GM21515 (cell line): Measurements from ENCODE around the gene SPECC1.
"Not testable (repeated sequence)": the region's sequence is repeated elsewhere in the genome, so short reads cannot be mapped to it uniquely, and the experiment has no call there.

ENCODE experiments used
- ATAC-seq: cut with Tn5 transposase; IDR thresholded peaks from one replicate; pipeline ENCODE4 v1.9.1; 2021; ENCODE audit not compliant: unreplicated experiment

Gene SPECC1

DNA sequence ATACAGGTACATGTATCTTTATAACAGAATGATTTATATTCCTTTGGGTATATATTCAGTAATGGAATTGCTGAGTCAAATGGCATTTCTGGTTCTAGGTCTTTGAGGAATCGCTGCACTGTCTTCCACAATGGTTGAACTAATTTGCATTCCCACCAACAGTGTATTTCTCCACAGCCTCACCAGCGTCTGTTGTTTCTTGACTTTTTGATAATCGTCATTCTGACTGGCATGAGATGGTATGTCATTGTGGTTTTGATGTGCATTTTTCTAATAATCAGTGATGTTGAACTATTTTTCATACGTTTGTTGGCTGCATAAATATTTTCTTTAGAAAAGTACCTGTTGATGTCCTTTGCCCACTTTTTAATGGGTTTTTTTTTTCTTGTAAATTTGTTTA lies 156.4 kb downstream of the SPECC1 start:
- ATAC-seq, result not testable (repeated sequence)

DNA sequence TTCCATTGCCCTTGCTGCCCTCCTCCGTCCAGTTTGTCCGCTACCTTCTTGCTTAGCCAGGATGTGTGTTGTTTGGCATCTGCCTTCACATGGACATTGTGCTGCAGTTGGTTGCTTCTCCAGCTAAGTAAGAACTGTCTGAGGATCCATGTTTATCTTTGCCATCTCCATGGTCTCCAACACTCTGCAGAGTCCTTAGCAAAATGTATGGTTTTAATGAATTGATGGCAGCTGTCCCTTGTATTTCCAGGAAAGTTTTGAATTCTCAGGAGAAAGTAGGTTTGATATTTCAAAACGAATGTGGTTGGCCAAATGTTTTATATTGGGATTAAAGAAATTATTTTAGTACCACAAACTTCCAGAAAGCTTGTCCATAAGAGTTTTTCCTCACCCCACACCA lies 160.9 kb downstream of the SPECC1 start:
- no peak for ATAC-seq

DNA sequence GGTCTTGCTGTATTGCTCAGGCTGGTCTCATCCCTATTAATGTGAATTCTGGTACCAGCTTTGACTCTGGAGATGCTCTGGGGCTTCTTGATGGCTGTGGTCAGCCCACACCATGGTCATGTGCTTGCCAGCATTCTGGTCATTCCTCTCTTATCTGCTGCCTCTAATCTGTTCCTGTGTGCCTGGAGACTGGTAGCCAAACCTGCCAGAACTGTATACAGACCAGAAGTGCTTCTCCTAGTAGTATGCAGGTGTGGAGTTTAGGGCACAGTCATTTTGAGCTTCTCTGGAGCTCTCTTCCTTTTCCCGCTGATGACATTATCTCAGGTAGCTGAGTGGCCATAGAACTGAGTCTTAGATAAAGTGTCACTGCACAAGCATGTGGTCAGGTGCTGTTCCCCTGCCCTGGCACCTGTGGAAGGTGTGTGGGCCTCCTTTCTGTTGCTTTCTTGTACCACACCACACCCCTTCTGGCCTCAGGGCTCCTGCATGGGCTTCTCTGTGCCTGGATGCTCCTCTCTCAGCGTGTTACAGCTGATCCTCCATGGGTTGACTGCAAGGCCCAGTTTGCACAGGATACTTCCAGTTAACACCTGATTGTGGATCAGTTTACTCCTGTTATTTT lies 162.7 kb downstream of the SPECC1 start:
- ATAC-seq, result no peak

DNA sequence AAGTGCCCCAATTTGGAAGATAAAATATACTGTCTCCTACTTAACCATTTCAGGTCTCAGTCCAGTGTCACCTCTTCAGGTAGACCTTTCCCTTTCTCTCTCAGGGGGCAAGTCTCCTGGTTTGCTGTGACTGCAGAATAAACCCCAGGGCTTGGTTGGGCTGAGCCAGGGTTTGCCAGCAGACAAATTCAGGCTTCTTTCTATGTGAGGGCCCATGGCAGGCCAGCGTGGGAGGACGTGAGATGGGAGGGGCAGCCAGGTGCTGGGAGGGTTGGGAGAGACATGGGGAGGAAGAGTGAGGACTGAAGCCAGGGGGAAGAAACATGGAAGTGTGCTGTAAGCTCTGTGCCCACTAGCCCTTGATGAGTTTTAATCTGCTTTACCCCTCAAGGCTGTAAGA lies 163.2 kb downstream of the SPECC1 start:
- ATAC-seq, result no peak

DNA sequence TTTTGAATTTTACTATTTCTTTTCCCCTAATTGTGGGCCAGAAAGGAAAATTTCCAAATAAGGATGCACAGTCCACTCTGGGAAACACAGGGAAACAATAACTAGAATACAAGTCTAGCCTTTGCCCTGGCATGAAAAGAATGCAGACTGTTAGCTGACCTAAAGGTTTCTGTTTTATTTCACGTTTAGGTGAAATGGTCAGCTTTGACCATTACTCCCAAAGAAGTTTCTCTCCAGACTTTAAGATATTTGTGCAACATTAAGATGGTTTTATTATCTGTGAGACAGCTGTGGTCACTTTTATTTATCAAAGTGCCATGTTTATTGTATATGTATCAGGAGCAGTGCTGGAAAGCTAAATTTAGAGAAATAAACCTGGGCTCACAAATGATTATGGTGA lies 163.9 kb downstream of the SPECC1 start:
- ATAC-seq, result no peak

DNA sequence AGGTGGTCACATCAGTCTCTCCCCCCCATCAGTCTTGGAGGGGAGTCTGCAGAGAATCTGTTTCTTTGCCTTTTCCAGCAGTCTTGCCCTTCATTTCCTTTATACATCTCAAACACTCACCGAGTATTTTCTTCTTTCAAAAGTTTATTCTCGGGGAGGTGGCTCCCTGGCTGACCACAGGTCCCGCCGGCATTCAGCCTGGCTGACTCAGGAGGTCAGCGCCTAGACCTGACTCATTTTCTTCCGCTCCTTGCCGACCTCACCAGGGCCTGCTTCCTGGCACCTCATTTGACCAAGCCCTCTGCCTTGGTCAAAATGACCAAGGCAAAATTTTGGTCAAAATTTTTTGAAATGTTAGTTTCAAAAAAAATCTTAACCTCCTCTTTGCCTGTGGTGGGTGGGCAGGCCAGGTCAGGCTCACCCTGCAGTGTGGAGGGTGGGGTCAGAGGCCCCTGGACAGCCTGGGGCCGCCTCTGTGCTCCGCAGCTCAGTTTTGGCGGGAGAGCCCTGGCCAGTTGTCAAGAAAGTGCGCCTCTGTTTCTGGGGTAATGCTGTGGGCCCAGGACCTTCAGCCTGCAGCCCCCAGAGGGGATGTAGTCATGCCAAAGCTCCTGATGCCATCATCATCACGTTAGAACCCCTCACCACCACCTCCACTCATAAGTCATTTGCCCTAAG lies 165.6 kb downstream of the SPECC1 start:
- no peak for ATAC-seq

DNA sequence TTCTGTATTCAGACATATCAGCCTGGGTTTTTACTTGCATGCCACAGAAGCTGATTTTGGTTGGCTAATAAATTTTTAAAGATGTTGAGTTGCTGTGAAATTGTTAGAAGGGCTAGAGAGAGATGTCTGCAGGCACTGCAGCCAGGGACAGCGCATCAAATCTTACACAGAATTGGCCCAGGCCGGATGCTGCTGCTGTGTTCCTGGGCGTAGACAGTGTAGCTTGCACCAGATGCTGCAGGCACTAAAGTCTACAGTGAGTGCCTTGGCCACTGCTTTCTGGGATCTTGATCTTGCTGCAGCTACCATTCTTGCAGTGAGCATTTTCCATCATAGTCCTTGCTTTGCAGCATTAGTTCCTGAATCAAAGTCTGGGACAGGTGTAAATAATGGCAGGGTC lies 169.9 kb downstream of the SPECC1 start:
- ATAC-seq, result no peak

DNA sequence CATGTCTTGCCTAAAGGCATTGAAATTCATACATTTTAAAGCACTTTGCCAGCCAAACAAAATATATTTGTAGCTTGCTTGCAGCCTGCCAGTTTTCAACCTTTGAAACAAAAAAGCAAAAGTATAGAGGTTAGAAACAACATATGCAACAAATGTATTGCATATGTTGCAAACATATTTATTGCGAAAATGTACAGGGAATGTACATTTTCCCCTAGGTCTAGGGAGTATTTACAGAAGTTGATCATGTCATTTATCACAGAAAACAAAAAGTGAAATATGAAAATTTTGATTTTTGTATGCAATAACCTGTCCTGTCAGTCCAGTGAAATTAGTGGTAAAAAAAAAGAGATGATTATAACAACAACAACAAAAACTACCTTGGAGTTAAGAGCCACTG lies 171.5 kb downstream of the SPECC1 start:
- no peak for ATAC-seq

DNA sequence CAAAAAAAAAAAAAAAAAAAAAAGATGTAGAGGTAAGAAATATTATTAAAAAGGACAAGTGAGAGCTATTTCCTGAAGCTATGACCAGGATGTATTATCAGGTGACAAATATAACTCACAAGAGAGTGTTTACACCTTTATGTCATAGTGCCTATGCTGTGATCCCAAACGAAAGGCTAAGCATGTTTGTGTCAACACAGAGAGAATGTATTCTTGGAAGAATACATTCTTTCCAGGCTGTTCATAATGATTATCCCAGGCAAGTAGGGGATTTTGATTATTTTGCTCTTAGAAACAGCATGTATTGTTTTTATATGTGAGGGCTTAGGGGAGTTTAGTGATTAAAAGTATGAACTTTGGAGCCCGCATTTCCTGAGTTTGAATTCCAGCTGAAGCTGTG lies 175.0 kb downstream of the SPECC1 start:
- ATAC-seq, result no peak

DNA sequence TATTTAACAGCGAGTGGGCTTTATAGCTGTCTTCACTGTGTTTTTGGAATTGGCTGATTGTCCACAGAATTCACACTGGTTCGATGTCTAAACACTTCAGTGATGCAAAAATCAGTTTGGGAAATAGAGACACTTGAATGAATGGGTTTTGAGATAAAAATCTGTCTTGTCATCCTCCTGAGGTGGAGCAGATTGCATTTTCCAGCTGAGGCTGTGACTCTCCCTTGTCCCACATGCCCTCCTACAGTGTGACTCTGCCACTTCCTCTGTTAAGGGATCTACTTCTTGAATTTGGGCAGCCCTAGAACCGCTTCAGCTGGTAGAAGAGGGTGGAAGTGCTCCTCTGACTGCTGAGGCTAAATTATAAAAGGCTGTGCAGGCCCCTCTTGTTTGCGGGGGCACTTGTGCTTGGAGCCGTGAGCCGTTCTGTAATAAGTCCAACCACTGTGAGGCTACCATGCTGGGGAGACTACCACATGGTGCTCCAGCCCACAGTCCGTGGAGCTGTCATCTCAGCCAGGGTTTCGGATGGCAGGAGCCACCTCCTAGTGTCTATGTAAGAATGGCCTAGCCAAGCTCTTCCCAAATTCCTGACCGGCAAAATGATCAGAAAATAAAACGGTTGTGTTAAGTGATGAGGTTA lies 175.9 kb downstream of the SPECC1 start:
- no peak for ATAC-seq

DNA sequence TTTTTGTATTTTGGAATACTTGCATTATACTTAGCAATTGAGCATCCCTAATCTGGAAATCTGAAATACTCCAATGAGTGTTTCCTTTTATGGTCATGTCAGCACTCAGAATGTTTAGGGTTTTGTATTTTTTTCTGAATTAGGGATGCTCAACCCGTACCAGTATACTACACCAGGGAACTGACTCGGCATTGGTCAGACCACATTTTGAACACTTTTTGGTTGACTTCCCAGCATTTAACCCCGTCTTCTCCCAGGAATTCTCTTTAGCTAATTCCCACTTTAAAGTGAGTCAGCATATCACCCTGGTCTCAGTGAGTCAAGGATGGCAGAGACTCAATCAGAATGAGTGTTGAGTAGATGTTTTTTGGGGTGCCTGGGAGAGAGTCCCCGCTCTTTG lies 177.9 kb downstream of the SPECC1 start:
- no peak for ATAC-seq

DNA sequence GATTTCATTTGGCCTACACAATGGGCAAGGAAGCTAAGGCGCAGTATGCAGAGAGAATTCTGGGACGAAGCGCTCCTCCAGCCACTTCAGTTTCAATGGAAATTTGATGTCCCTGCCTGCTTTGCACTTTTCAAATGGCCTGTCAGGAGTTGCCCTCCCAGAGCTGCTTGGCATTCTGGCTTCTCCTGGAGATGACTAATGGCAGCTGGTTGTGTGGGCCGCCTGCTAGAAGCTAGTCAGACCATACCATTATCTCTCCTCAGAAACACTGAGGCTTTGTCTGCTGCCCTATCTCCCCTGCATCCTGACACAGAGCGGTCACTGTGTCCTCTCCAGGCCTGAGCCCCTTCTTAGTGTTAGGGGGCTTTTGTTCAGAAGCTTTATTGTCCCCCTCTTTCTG lies 180.1 kb downstream of the SPECC1 start:
- ATAC-seq, result no peak

DNA sequence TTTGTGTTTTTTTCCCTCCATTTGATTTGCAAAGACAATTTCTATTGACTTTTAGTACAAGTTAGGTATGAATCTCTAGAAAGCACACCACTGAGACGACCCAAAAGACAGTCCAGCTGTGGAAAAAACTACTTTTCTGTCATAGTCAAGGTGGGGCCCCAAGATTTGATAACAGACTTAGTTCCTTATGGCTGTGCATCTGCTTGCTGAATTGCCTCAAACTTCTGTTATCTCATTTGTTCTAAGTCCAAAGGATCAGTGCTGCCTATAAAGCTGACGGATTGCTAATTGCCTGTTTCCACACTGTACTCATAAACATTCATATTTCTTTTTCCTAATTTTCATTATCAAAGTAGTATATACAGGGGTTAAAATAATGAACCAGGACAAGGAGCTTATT lies 180.8 kb downstream of the SPECC1 start:
- ATAC-seq, result no peak

DNA sequence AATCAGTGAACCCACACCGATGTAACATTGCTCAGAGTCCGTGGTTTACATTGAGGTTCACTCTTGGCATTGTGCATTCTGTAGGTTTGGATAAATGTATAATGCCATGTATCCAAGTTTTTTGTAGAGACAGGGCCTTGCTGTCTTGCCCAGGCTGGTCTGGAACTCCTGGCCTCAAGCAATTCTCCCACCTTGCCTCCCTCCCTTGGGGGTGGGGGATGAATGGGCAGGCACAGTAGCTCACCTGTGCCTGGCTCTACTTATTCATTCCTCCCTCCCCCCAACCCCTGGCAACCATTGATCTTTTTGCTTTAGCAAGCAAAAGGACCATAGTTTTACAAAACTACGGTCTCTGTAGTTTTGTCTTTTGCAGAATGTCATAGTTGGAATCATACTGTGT lies 181.4 kb downstream of the SPECC1 start:
- no peak for ATAC-seq

DNA sequence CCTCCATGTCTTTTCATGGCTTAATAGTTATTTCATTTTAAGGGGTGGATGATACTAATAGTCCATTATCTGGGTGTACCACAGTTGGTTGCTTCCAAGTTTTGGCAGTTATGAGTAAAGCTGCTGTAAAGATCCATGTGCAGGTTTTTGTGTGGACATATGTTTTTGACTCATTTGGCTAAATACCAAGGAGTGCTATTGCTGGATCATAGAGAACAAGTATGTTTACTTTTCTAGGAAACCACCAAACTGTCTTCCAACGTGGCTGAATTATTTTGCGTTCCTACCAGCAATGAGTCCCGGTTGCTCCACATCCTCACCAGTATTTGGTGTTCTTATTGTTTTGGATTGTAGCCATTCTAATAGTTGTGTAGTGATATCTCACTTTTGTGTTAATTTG lies 181.9 kb downstream of the SPECC1 start:
- no peak for ATAC-seq

DNA sequence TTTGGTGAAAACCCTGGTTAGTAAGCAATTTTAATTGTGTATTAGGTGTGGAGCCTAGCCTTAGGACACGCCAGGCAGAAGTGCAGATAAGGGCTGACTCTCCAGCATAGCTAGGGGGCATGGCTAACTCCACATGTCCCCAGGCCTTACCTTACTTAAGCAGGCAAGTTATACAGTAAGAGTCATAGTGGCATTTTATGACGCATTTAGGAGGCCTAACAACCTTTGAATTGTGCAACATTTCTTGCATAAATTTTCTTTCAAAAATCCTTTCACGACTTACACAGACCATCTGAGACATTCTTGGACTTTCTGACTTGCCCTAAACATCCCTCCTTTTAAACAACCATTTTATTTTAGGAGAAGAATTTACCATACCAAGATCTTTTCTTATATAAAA lies 187.1 kb downstream of the SPECC1 start:
- ATAC-seq, result not testable (repeated sequence)

DNA sequence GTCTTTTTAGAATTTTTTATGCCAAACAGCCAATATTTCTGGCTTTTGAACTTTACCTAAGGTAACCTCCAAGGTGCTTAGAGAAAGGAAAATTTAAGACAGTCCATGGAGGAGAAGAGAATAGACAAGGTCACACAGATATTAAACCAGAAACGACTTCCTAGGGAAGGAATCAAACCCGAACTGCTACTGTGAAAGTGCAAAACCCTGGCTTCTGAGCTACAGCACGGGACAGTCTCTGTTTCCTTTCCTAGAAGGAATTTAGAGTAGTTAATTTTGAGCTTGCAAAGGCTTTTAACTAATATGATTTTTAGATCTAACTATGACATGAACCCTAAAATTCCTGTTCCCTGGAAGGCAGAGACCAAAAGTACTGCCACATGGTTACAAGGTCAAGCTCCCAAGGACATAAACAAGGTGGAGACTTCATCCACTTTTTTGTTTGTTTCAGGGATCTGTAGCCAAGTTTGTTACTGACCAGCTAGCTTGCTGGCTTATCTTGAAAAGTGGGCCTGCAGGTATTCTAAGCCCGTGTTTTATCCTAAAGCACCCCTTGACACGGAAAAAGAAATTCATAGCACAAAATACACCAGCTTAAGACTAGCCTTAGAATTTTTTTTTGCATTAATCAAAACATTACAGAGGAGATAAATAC lies 188.2 kb downstream of the SPECC1 start:
- no peak for ATAC-seq

DNA sequence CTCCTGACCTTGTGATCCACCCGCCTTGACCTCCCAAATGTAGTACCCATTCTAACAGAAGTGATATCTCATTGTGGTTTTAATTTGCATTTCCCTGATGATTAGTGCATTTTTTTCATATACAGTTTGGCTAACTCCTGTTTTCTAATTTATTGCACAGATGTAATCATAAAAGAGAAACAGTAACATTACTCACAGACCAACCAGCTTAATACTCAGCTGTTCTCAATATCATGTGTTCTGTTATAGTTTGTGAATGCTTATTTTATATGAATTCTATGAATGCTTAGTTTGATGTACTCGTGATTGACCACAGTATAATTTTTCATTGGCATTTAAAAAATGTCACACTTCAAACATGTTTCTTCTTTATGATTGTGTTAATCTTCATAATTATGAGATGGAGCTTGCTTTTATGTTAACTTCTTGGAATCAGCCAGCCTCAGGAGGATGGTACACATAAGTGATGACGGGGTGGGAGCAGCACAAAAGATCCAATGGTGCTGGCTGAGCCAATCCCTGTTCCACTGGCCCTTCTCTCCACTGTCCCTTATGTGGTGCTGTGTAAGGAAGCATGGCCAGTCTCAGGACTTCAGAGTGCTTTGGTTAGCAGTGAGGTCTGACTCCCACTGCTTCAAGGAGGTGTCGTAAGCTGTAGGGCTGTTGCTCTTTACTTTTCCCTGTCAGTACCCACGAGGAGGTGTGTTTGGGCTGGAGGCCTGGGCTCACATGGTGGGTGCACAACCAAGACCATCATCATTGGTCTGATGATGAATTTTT lies 191.0 kb downstream of the SPECC1 start:
- ATAC-seq, result no peak

DNA sequence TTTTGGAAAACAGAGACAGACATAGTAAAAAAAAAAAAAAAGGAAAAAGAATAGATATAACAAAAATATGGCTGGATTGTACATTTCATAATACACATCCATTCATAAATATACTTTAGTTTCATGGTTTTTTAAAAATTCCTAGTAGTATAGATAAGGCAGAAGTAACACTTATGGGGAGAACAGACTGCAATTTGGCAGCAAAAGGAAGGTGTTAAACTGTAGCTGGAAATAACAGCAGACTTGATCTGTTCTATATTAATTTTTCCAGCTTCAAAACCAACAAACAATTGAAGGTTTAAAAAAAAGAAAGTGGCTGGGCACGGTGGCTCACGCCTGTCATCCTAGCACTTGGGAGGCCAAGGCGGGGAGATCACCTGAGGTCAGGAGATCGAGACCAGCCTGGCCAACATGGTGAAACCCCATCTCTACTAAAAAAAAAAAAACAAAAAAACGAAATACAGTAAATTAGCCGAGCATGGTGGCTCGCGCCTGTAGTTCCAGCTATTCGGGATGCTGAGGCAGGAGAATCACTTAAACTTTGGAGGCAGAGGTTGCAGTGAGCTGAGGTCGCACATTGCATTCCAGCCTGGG lies 191.8 kb downstream of the SPECC1 start:
- no peak for ATAC-seq

DNA sequence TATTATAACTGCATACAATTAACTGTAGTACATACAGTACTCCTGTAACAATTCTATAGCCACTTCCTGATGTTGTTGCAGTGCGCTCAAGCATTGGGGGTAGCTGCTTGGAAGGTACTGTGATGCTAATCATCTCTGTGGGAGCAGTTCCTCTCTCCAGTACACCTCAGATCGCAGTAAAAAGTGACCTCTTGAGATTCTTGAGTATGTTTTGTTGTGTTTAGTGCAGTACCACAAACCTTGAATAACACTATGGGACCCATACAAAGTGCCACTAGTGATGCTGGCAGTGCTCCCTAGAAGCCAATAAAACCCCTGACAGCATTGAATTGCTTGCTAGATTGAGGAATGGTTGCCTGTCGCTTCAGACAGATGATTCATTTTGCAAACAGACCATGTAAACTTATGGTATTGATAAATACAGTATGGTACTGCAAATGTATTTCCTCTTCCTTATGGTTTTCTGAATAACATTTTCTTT lies 193.0 kb downstream of the SPECC1 start:
- no peak for ATAC-seq

DNA sequence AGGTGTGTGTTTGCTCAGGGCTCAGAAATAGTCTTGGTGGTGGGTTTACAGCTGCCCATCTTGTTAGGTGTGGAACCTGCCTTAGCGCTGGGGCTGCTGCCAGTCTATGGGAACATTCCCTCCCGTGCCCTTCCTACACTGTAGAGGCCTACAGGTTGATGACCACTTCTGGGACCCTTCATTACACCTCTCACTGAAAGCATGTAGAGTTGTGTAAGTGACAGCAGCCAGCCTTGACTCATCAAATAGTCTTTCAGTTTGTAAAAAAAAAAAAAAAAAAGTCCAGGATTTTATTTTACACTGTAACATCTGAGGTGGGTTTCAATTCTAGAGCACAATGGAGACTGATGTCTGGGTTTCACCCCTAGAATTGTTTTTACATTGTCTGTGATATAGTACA lies 193.9 kb downstream of the SPECC1 start:
- ATAC-seq, result no peak
